Smooth muscle cell (in vitro differentiated cells): ENCODE measurements around the gene VAMP2. TPM values are rescaled to one million over a fixed set of nuclear protein-coding genes. Genes with fewer than 3 reads are reported as not detected.

ENCODE experiments used
- DNase-seq: peaks from one replicate; lab custom pipeline; 2025; ENCODE audit not compliant: unreplicated experiment; lab: John Stamatoyannopoulos, UW
- H2AFZ ChIP-seq: fragments of 200-600 bp; sonication (generic); 2 replicates; pipeline ENCODE4 v1.6.0; 2016; ENCODE audit warnings: antibody characterized with exemption, low read depth, mild to moderate bottlenecking
- H3F3A ChIP-seq: fragments of 200-600 bp; sonication (generic); 2 replicates; pipeline ENCODE4 v1.6.0; 2017; ENCODE audit warnings: antibody characterized with exemption, low read depth
- H3K27ac ChIP-seq: fragments of 200-600 bp; sonication (generic); 2 replicates; pipeline ENCODE4 v1.5.1; 2016; ENCODE audit warnings: low read depth, mild to moderate bottlenecking
- H3K27me3 ChIP-seq: fragments of 200-600 bp; sonication (generic); 2 replicates; pipeline ENCODE4 v1.6.1; 2016; ENCODE audit warnings: low read depth, mild to moderate bottlenecking
- H3K36me3 ChIP-seq: fragments of 200-600 bp; sonication (generic); 2 replicates; pipeline ENCODE4 v1.5.1; 2016; ENCODE audit warnings: low read depth
- H3K4me1 ChIP-seq: fragments of 200-600 bp; sonication (generic); 2 replicates; pipeline ENCODE4 v1.5.1; 2016; ENCODE audit warnings: low read depth
- H3K4me2 ChIP-seq: fragments of 200-600 bp; sonication (generic); 2 replicates; pipeline ENCODE4 v1.6.0; 2016; ENCODE audit warnings: mild to moderate bottlenecking
- H3K4me3 ChIP-seq: fragments of 200-600 bp; sonication (generic); 2 replicates; pipeline ENCODE4 v1.5.1; 2016; ENCODE audit warnings: mild to moderate bottlenecking
- H3K79me2 ChIP-seq: fragments of 200-600 bp; sonication (generic); 2 replicates; pipeline ENCODE4 v1.6.0; 2016; ENCODE audit warnings: low read depth, mild to moderate bottlenecking
- H3K9ac ChIP-seq: fragments of 200-600 bp; sonication (generic); 2 replicates; pipeline ENCODE4 v1.6.0; 2016; ENCODE audit warnings: low read depth
- H3K9me3 ChIP-seq: fragments of 200-600 bp; sonication (generic); replicated peaks from 2 replicates; pipeline ENCODE4 v1.5.1; 2016; ENCODE audit warnings: low read depth
- H4K20me1 ChIP-seq: fragments of 200-600 bp; sonication (generic); 2 replicates; pipeline ENCODE4 v1.6.0; 2016; ENCODE audit warnings: low read depth
- WGBS: methylation state at CpG from one replicate; pipeline ENCODE4 v1.1.7; 2016; ENCODE audit warnings: low lambda C conversion rate; 5-methylcytosine and 5-hydroxymethylcytosine counted together
- polyA plus RNA-seq: library from polyadenylated mRNA; unstranded; fragments of >200 nt; fragmentation: Nextera tagmentation; extraction: Ambion mirVana; gene quantifications from 2 replicates; pipeline ENCODE4 v1.2.1, GENCODE V29; 2016
- total RNA-seq: library from RNA; depleted of rRNA; stranded (reverse); fragments of >200 nt; gene quantifications from 2 replicates; pipeline ENCODE4 v1.2.3, GENCODE V29; 2014
- TF ChIP-seq, protein P1 (sequence below): fragments of 200-600 bp; sonication (generic); IDR thresholded peaks from 2 replicates; pipeline ENCODE4 v1.5.1; 2017; ENCODE audit warnings: borderline replicate concordance, mild to moderate bottlenecking, antibody characterized with exemption; ENCODE audit not compliant: insufficient read depth, poor library complexity, severe bottlenecking

The VAMP2 gene
- total and polyA plus RNA-seq, 2 experiments from 2014 or later = 8.1 to 20.1 TPM

DNA sequence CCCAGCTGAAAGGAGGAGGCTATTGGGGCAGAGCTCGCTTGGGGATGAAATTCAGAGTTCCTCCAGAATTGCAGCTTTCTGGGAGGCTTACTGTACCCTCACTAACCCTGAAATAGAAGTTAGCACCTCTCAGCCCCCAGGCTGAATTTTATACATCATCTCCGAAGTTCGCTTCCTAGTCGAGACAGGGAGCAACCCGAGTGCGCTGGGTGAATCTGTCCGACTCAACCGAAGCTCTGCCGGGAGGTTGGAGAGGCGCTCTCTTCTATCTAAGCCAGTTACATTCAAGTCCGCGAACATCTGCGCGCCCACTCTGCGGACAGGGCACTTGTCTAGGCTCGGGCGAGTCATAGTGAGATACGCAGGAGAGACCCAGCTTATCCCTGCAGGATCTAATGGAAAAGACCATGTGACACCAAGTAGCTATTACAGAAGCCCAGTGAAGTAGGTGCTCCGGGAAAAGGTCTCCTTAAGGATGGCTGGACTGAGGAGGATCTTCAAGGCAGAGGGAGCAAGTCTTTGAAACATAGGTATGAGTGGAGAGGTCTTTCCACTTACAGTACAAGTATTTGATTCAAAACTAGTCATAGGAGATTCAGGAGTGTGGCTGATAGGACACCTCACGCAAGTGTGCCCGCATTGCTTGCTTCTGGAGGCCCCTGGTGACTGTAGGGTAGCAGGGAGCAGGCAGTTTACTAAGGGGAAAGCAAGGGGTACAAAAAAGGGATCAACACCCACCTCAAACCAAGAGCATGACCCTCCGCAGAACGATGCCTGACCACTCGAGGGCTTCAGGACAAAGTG, 38.2 kb downstream of the VAMP2 start:
- Histone ChIP-seq H3K79me2 (no peaks in the 10 kb centered on the region), H3K4me2 (peak overlapping the region; percentile 89), H3K4me1 (peaks cover 22% of the 10 kb centered on the region), H3F3A (peaks cover 22% of the 10 kb centered on the region), H3K4me3 (peak overlapping the region; percentile 59), H3K27ac (no peak overlapping the region), H2AFZ (peak overlapping the region; percentile 69), H3K9me3 (no peaks in the 10 kb centered on the region), H4K20me1 (peaks cover 9% of the 10 kb centered on the region), H3K27me3 (peaks cover 32% of the 10 kb centered on the region), H3K9ac (no peak overlapping the region), H3K36me3 (no peaks in the 10 kb centered on the region)
- TF ChIP-seq, protein P1, sequence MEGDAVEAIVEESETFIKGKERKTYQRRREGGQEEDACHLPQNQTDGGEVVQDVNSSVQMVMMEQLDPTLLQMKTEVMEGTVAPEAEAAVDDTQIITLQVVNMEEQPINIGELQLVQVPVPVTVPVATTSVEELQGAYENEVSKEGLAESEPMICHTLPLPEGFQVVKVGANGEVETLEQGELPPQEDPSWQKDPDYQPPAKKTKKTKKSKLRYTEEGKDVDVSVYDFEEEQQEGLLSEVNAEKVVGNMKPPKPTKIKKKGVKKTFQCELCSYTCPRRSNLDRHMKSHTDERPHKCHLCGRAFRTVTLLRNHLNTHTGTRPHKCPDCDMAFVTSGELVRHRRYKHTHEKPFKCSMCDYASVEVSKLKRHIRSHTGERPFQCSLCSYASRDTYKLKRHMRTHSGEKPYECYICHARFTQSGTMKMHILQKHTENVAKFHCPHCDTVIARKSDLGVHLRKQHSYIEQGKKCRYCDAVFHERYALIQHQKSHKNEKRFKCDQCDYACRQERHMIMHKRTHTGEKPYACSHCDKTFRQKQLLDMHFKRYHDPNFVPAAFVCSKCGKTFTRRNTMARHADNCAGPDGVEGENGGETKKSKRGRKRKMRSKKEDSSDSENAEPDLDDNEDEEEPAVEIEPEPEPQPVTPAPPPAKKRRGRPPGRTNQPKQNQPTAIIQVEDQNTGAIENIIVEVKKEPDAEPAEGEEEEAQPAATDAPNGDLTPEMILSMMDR = no peak
- 4% methylated on average over 24 of the region's 24 CpGs for WGBS
- DNase-seq = no peak

DNA sequence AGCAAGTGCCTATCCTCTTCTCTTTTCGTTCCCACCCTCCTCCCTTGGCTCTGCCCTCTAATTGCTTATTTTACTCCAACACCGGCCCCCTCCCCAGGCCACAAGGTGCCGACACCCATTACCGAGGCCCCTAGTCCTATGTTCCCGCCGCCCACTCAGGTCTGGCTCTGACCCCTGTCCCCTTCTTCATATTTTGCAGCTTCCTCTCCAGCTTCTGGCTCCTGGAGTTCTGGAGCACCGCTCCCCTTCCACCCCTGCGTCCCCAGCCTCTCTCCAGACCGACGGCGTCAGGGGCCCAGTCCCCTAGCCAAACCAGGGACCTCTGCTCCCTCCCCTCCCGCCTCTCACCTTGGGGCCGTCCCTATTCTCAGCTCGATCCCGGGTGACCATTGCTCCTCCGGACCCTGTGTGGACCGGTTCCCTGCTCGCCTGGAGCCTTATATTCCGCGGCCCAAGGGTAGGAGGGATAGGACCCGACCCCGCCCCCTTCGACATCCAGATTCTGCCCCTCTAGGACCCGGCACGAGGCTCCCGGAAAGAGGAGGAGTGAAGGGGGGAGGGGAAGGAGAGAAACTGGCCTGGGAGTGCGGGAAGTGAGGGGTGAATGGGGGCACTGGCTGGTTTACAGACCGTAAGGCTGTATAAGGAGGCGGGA, 38.9 kb downstream of the VAMP2 start, which contains the start of gene HES7:
Gene HES7, minus strand, starts transcription at position 412 of the 655 bp plus-strand sequence. Its CDS starts 22 bp downstream, at position 390.
- no peak within 1 kb of the TSS for H3K27ac ChIP-seq
- DNase-seq = no peak

DNA sequence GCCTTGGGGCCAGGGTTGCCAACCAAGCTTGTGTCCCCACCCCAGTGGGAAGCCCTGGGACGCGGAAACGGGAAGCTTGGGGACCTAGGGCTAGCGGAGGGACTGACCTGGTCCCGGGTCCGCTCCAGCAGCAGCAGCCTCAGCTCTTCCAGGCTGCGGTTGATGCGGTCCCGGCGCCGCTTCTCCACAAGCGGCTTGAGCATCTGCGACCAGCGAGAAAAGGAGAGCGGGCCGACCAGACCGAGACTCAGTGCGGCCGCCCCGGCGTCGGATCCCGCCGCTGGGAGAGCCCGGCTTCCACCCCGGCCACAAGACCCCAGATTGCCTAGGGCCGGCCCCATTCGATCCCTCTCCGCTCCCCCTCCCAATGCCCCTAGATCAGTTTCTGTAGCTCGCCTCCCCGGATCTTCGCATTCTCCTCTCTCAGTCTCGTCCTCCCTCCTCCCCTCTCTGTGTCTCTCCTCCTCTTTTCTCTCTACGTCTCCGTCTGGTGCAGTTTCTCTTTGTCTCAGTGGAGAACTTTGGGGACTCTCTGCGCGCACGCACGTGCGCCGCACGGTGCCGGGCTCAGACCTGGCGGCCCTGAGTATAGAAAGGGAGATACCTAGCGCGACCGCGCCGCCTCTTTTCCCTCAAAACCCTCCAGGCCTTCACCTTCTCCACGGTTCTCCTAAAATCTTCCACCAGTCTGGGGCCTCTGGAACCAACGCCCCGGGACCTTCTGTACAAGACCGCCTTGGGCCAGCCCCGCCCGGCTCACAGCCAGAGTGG, 39.6 kb downstream of the VAMP2 start:
- Histone ChIP-seq H3K9ac (no peak overlapping the region), H3K27me3 (peaks cover 25% of the 10 kb centered on the region), H3K4me2 (peak overlapping the region; percentile 89), H3K36me3 (no peaks in the 10 kb centered on the region), H3K27ac (no peak overlapping the region), H3K9me3 (no peaks in the 10 kb centered on the region), H3F3A (peaks cover 22% of the 10 kb centered on the region), H2AFZ (peak overlapping the region; percentile 69), H3K79me2 (no peaks in the 10 kb centered on the region), H3K4me1 (peaks cover 22% of the 10 kb centered on the region), H3K4me3 (peak overlapping the region; percentile 59), H4K20me1 (peaks cover 9% of the 10 kb centered on the region)
- WGBS = under 1% methylated on average over 51 of the region's 55 CpGs
- DNase-seq = no peak
- TF ChIP-seq, protein P1 = no peak

More for the DNA sequence above, 38.9 kb downstream of the VAMP2 start, which contains the start of gene HES7:
- Histone ChIP-seq H3K9ac (no peak within 1 kb of the TSS), H3K36me3 (no peaks in the 10 kb centered on the region), H3K4me1 (peaks cover 22% of the 10 kb centered on the region), H3K4me3 (peak within 1 kb of the TSS; percentile 59), H3F3A (peaks cover 22% of the 10 kb centered on the region), H3K27me3 (peaks cover 25% of the 10 kb centered on the region), H3K9me3 (no peaks in the 10 kb centered on the region), H2AFZ (peak within 1 kb of the TSS; percentile 69), H3K4me2 (peak within 1 kb of the TSS; percentile 89), H4K20me1 (peaks cover 9% of the 10 kb centered on the region), H3K79me2 (no peaks in the 10 kb centered on the region)
- TF ChIP-seq, protein P1 = no peak
- WGBS = 3% methylated on average over 29 of the region's 29 CpGs
